COLO829 (cell line): Measurements from ENCODE around the gene PDPK1.
"Not testable (repeated sequence)": the region's sequence is repeated elsewhere in the genome, so short reads cannot be mapped to it uniquely, and the experiment has no call there.

Source experiments
- DNase-seq: peaks from one replicate; pipeline ENCODE4 v3.0.0; 2012; ENCODE audit warnings: low spot score

Gene PDPK1

DNA sequence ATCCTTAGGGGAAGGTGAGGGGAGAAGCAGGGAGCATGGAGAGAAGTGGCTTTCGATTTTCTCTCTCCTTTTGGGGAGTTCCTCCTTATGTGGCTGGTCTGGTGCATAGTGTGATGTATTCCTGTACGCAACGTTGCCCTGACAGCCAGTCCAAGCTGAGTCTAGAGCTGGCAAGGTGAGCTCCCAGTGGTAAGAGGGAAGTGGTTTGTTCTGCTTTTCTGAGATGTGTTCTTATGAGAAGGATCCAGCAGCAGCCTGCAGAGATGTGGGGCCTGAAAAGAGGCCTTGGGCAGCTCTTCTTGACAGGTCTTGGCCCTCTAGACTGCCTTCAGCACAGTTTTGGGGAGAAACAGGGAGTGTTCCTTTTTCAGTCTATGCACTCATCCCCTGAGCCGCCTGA lies 3.1 kb downstream of the PDPK1 start:
- DNase-seq: not testable (repeated sequence)

DNA sequence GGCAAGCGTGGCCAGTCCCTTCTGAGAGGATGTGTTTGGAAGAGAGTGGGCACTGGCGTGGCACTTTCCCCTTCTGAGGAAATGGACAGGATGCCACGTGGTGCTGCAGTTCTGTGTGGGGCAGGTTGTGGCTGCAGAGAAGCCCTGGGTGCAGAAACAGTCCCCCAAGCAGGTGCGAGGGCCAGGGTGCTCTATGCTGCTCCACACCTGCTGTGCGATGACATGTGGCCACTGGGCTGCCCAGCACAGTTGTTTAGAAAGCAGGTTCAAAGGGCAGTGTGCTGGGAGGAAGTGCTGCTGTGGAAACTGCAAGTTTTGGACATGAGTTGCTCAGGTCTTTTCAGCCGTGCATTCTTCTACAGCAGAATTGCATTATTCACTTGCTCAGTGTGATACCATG lies 3.6 kb downstream of the PDPK1 start:
- not testable (repeated sequence) for DNase-seq

DNA sequence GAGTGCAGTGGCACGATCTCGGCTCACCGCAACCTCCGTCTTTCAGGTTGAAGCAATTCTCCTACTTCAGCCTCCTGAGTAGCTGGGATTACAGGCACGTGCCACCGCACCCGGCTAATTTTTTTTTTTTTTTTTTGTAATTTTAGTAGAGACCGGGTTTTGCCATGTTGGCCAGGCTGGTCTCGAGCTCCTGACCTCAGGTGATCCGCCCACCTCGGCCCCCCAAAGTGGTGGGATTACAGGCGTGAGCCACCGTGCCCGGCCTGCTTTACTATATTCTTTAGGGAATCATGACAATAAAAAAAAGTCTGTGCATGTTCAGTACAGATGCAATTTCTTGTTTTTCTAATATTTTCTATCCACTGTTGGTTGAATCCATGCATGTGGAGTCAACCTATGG lies 6.0 kb downstream of the PDPK1 start:
- DNase-seq: not testable (repeated sequence)

DNA sequence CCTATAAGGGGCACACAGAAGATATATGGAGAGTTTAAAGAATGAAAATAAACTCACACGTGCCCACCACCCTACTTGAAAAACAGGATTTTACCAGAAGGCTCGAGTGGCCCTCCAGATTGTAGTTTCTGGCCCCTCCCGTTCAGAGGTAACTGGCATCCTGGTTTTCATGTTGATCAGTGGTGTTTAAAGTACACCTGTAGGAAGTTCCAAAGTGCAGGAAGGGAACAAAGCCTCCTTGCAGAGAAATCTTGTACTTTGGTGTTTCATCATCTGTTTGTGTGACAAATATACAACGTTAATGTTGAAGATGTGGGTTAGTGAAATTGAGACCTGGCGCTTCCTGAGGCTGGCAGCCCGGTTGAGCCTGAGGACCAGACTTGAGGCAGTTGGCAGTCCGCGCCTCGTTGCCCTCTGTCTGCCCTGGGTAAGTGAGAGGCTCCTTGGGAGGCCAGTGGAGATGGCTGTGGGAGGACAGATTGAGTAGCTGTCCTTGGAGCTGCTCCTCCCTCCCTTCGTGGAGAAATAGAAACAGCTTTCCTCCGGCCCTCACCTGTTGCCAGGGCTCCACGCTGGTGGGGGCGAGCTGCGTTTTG lies 12.6 kb downstream of the PDPK1 start:
- DNase-seq: not testable (repeated sequence)

DNA sequence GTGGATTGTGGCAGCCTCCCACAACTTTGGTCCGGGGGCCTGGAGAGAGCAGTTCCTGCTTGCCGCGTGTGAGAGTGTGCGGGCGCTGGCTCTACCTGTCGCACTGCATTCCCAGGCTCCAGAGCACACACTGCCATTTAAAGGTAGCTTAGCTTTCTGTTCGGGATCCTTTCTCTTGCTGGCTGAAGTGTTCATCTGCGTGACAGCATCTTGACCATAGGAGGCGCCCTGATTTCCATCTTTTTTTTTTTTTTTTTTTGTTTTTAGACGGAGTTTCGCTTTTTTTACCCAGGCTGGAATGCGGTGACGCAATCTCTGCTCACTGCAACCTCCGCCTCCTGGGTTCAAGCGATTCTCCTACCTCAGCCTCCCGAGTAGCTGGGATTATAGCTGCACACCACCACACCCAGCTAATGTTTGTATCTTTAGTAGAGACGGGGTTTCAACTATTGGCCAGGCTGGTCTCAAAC lies 13.6 kb downstream of the PDPK1 start:
- DNase-seq: not testable (repeated sequence)

DNA sequence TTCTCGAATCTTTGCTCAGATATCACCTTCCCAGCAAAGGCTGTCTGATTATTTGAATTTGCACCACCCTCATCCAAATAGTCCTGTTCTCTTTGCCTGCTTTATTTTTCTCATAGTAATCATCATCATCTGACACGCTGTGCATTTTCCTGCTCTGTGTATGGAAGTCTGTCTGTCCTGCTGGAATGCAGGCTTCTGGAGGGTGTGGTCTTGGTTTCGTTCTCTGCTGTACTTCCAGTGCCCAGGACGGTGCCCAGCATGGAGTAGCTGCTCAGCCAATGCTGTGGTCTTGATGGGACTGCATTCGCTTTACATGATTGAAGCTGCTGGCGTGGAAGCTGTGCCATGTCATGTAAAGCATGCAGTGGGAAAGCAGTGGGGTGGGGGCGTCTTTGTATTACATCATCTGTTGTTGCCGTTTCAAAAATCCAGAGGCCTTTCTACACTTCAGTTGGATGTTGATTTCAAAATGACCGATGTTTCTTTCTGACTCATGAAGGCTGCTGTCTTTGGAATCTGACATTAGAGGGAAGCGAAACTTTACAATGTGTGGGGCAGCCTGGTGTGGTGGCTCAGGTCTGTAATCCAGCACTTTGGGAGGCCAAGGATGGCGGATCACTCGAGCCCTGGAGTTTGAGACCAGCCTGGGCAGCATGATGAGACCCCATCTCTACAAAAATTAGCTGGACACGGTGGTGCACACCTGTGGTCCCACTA lies 17.0 kb downstream of the PDPK1 start:
- not testable (repeated sequence) for DNase-seq

DNA sequence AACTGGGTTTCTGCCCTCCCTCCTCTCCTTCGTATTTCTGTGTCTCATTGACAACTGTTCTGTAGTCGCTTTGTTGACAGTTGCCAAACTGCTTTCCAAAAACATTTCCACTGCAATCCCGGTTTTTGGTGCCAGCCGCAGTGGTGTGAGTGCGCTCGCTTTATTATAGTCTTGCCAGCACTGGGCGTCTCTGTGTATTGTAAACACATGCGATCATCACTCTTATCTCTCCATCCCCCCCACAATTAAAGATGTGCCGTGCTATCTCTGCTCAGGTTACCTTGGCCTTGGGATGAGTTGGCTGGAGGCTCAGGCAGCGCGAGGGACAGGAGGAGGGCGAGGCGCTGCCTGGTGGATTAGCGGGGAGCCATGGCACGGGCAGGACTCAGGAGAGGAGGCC lies 19.3 kb downstream of the PDPK1 start:
- not testable (repeated sequence) for DNase-seq

DNA sequence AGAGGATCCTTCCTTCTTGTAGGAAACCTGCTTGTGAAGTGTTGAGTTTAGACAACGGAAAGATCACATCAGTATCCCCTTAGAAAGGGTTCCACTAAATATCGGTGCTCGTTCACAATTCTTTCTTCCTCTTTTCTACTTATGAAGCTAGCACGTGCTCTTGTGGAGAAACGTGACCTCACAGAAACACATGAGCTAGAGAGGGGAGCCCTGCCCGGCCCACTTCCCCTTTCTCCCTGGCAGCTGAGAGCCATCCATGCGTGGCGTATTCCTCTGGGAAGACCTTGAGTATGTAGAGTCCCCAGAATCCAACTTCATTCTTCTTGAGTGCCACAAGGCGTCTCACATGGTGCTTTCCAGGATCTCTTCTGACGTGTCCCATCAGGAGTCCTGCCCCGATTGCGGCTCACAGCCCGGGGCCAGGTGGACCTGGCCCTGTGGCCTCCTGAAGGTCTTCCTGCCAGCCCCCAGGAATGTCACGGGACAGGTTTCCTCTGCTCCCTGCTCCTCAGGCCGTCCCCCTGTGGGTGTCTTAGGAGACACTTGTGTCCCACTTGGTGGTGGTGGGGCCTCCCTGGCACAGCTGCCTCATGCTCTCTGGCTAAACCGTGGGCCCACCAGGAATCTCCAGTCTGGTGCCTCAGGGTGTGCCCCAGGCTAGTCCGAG lies 22.4 kb downstream of the PDPK1 start:
- DNase-seq: not testable (repeated sequence)

DNA sequence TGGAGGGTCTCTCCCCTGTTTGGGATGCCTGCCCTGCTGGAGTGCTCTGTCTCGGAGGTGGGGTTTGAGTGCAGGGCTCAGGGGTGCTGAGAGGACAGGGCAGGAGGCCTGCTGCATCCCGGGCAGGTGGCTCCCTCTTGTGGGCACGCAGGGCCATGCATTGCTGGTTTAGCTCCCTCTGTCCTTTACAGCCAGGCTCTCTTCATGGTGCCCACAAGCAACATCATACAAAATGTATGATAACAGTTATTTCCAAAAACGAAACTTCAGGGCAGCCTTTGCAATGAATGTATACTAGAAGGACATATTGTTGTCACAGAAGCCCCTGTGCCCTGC lies 22.9 kb downstream of the PDPK1 start:
- not testable (repeated sequence) for DNase-seq

DNA sequence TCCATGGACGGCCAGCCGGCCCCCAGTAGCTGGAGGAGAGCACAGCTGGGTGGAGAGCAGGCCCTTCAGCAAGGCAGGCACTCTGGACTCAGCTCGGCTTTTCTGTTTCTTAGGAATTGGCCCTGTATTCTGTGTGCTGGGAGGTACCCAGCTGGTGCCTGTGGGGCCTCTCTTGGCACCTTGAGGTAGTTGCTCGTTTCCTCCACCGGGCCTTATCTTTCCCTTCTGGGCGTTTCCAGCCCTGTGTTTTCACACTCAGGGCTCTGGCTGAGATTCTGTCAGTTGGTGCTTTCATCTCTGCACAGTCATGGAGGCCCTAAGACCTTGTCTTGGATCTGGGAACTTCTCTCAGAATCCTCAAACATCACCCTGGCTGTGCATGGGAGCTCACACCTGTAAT lies 29.7 kb downstream of the PDPK1 start:
- not testable (repeated sequence) for DNase-seq

DNA sequence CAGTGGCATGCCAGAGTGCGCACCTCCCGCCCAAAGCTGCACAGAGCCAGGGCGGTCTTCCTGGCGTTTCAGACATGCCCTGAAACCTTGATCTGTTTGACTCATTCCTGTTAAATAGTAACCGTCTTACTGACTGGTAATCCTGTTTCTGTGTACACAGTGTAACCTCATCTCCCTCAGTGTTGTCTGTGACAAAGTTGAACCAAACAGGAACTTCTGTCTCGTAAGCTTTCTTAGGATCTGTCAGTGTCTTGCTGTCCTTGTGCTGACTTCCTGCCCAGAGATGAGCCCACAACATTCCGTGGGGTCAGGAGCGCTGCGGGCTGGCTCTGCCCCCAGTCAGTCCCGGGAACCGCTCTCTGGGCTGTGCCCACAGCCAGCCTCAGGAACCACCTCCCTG lies 30.8 kb downstream of the PDPK1 start:
- not testable (repeated sequence) for DNase-seq

DNA sequence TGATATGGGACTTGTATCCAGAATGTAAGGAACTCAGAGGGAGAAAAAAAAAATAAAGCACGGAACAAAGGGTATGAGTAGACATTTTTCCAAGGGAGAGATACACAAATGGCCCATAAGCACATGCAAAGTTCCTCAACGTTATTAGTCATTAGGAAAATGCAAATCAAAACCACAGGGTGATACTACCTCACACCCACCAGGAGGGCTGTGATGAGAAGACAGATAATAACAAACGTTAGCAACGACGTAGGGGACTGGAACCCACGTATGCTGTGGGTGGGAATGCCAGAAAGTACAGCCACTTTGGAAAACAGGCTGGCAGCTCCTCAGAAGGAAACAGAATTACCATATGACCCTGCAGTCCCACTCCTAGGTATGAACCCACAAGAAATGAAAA lies 34.9 kb downstream of the PDPK1 start:
- not testable (repeated sequence) for DNase-seq

DNA sequence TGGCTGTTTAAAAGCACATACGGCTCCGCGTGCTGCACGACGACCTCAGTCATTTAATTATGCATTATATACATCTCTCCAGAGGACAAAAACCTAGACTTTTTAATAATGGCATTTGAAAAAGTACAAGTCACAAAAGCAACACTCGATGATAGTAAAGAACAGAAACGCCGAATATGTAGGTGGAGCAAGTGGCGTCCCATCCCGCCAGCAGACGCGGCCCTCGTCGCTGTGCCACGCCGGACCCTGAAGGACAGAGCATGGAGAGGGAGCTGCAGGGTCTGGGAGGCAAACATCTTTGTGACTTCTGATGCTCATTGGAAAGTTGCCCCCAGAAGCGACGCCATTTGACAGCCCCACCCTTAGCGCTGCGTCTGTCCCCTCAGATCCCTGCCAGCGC lies 38.0 kb downstream of the PDPK1 start:
- DNase-seq: not testable (repeated sequence)

DNA sequence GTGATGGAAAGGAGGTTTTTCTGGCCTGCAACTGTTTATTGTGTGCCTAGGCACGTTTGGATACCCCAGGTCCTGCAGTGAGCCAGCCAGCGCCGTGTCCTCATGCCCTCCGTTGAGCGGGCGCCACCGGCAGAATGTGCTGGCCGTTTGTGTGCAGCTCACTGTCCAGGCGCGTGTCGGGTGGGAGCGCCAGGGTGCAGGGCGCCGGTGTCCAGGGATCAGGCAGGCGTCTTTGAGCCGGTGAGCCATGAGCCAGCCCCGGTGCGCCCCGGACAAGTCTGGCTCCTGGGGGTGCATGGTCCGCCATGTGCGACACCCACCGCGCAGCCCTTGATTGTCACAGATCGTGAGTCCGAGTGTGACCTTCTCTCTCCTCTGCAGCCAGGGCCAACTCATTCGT lies 39.2 kb downstream of the PDPK1 start:
- not testable (repeated sequence) for DNase-seq

DNA sequence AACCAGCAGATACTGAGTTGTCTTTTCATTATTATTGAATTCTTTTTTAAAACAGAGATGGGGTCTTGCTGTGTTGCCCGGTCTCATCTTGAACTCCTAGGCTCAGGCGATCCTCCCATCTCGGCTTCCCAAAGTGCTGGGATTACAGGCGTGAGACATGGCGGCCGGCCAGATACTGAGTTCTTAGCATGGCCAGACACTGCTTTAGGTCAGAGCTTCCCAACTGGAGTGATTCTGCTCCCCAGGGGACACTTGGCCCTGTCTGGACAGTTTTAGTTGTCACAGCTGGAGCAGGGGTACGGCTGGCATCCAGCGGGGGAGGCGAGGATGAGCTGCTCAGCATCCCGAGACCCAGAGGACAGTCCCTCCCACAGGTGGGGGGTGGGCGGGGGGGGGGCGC lies 41.1 kb downstream of the PDPK1 start:
- DNase-seq: not testable (repeated sequence)

DNA sequence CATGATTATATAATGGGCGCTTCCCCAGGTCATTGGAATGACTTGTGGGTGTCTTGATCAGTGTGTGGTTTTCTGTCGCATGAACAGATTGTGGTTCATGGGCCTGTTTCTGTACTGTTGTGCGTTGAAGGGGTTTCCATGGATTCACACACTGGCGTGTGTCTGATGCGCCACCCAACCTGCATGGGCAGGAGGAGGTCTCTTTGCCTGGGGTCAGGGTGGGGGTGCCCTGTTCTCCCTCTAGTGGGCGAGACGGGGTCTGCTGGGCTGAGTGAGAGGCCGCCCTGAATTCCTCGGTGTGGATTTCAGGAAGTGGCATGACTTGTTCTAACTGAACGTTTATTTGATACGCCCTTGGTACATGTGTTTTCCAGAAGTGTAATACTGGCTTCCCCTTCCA lies 42.3 kb downstream of the PDPK1 start:
- DNase-seq: not testable (repeated sequence)

DNA sequence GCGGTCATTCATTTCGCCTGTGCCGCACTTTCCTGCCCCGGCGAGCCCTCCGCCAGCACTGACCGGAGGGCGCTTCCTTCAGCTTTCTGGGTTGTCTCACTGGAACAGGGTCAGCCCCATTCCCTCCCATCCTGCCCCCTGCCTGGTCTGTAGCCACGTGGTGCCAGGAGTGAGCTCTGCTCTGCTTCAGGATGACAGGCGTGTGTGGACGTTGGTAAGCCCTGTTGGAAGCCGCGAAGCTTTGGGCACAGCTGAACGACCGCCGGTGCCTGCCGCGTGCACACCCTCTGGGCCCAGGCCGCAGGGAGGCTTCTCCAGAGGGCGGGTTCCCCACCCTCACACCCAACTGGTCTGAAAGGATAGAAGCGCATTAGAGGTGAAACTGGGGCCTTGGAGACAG lies 43.0 kb downstream of the PDPK1 start:
- DNase-seq: not testable (repeated sequence)

DNA sequence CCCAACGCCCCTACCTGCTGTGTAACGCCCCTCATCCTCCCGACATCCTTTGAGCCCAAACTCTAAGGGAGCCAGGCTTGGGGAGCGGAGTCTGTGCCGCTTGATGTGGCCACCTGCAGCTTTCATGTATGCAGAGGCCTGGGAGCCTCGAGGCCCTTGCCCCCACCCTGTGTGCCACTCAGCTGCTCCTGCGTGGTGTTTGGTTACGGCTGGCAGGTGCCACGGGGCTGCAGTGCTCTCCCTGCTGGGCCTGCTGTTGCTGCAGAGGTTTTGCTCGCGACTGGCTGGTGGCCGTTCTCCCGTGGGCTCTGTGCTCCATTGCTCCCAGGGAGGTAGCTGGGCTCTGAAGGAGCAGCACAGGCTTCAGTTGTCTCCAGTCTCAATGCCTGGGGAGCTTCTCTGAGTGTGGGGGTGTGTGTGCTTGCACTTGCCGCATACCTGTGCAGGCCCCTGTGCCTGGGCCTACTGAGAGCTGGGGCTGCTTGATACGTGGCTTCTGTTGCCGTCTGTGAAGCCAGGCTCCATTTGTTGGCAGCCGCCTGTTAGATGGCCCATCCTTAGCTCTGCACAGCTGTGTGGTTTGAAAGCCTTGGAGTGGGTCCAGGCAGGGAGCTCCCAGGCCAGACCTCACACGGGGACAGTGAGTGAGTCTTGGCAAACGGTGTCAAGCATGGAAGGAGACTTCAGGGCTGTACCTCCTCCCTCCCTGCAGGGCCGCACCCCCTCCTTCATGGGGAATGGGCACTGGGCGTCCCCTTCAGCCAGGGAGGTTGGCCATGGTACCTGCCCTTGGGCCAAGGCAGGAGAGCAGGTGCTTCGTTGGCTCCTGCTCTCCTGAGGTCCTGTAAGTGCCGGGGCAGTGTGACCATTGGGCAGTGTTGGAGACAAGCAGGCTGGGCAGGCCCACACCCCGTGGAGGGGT lies 47.2 kb downstream of the PDPK1 start:
- DNase-seq: no peak

DNA sequence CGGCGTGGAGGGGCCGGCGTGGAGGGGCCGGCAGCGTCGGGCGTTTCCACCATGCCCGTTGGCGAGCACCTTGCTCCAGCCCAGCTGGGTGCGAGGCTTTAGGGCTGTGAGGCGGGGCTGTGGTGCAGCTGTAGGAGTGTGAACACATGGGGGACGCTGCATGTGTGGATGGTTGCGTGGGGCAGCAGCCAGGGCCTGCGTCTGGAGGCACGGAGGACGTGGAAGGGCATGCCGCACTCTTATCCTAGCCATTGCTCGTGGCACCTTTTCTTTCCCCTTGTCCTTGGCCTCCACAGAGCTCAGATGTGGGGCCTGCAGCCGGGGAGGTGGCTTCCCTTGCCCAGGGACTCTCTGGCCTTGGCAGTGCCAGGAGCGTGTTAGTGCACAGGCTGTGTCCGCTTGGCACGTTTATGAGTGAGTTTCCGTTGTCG lies 47.8 kb downstream of the PDPK1 start:
- no peak for DNase-seq

DNA sequence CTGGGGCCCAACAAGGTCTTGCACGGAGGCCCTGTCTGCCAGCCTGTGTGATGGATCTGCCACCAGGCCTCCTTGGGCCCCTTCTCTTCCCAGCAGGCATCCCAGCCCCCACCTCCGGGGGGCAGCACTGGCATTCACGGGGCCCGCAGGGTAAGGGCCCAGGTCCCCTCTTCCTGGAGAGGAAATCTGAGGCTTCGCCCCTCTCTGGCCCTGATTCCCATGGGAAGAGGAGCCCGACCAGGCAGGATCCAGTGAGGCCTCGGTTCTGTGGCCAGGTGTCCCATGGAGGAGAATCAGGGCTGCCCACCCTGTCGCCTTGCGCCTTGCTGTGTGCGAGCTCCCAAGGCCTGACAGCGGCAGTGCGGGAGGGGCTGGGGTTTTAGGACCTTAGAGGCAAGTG lies 48.4 kb downstream of the PDPK1 start:
- DNase-seq: no peak

DNA sequence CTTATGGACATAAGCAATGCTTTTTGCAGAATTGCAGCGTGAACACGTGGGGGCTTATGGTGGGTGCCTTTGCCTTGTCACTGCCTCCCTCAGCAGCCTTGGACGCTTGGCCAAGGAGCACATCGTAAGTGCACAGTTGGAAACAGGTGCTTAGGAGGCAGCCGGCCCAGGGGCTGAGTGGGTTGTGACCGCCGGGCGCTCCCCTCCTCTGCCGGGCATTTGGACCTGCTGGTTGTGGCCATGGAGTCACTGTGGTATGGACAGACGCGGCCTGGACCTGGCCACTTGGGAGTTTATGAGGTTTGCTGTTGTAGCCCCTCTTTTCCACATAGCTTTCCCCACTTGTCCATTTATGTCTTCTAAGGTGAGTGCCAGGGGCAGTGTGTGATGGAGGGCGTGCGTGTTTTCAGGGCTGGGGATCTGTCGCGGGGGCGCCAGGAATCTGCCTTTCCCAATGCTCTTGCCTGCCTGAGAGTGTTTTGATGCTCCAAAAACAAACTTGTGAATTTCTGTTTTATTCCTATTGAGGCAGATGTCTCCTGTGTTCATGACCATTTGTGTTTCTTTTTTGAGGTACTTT lies 49.2 kb downstream of the PDPK1 start:
- no peak for DNase-seq
